Skin of body (tissue), 2 donors: ENCODE measurements around the gene MYCBPAP. TPM values are rescaled to one million over a fixed set of nuclear protein-coding genes. Genes with fewer than 3 reads are reported as not detected.

Source experiments
- DNase-seq: peaks from one replicate; lab custom pipeline; 2025; lab: John Stamatoyannopoulos, UW
- total RNA-seq: library from RNA; depleted of rRNA; stranded (reverse); fragments of >200 nt; gene quantifications from one replicate; pipeline ENCODE4 v1.2.3, GENCODE V29; 2014

Gene MYCBPAP
- total RNA-seq, 1 donor from 2014 or later = 1.6 TPM

GRCh38 chr17:50549969-50550368 lies 41.7 kb downstream of the MYCBPAP start:
- DNase-seq = no peak

GRCh38 chr17:50550661-50551432 lies 42.6 kb downstream of the MYCBPAP start:
- DNase-seq = peak; percentile 52

- no peak for DNase-seq
Measured at GRCh38 chr17:50551433-50551815, 43.2 kb downstream of the MYCBPAP start.

- no peak for DNase-seq
Measured at GRCh38 chr17:50551884-50552283, 43.6 kb downstream of the MYCBPAP start.

GRCh38 chr17:50554201-50554600 lies 46.0 kb downstream of the MYCBPAP start:
- no peak for DNase-seq

GRCh38 chr17:50556803-50557202 lies 48.6 kb downstream of the MYCBPAP start:
- DNase-seq = peak; percentile 60

GRCh38 chr17:50557630-50558029 lies 49.4 kb downstream of the MYCBPAP start:
- no peak for DNase-seq

- DNase-seq = no peak
Measured at GRCh38 chr17:50558091-50558490, 49.9 kb downstream of the MYCBPAP start.

GRCh38 chr17:50558581-50558940 lies 50.3 kb downstream of the MYCBPAP start:
- no peak for DNase-seq

GRCh38 chr17:50558941-50559614 lies 50.8 kb downstream of the MYCBPAP start:
- no peak for DNase-seq

- DNase-seq = peak; percentile 70
Measured at GRCh38 chr17:50559674-50560184, 51.5 kb downstream of the MYCBPAP start.

GRCh38 chr17:50560185-50560824 lies 52.1 kb downstream of the MYCBPAP start, which contains the start of gene CACNA1G:
Gene CACNA1G (plus strand): TSS chr17:50560715. CDS start chr17:50561460, 745 bp downstream.
- peak; percentile 94 for DNase-seq

- no peak for DNase-seq
Measured at GRCh38 chr17:50560931-50561745, 52.9 kb downstream of the MYCBPAP start.

- DNase-seq = no peak
Measured at GRCh38 chr17:50561746-50562141, 53.5 kb downstream of the MYCBPAP start.

- no peak for DNase-seq
Measured at GRCh38 chr17:50562242-50563091, 54.2 kb downstream of the MYCBPAP start.

GRCh38 chr17:50563092-50563511 lies 54.9 kb downstream of the MYCBPAP start:
- DNase-seq = no peak

GRCh38 chr17:50564916-50565315 lies 56.7 kb downstream of the MYCBPAP start:
- DNase-seq = peak; percentile 94

GRCh38 chr17:50565402-50566350 lies 57.4 kb downstream of the MYCBPAP start:
- DNase-seq = peak; percentile 32

- no peak for DNase-seq
Measured at GRCh38 chr17:50566886-50567285, 58.6 kb downstream of the MYCBPAP start.
